Measurements from ENCODE around the gene NUCKS1.

NUCKS1 gene

DNA sequence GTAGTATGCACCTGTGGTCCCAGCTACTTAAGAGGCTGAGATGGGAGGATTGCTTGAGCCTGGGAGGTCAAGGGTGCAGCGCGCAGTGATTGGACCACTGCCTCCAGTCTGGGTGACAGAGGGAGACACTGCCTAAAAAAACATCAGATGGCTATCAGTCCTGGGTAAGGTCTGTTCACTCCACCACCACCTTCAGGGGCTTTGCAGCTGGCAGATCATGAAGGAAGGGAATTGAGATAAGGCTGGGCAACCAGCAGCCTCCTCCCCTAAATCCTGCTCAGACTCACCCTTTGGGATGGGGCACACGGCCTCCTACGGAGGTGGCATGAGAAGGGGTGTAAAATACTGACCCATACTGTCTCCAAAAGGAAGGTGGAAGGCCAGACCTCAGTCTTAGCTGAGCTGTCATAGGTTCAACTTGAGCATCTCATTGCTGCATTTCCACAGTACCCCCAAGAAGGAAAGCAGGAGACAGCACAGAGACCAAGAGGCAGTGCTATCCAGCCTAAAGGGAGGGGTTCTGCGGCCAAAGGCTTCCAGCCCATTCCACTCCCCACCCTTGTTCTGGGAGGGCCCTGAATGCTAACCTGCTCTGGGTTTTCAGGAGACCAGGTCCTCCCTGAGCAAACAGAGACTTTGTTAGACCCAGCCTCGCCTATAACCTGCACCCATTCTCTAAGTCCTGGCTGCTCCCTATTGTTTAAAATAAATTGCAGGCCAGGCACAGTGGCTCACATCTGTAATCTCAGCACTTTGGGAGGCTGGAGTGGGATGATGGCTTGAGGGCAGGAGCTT is 83.4 kb downstream of the NUCKS1 start:
- DNase-seq = no peak

DNA sequence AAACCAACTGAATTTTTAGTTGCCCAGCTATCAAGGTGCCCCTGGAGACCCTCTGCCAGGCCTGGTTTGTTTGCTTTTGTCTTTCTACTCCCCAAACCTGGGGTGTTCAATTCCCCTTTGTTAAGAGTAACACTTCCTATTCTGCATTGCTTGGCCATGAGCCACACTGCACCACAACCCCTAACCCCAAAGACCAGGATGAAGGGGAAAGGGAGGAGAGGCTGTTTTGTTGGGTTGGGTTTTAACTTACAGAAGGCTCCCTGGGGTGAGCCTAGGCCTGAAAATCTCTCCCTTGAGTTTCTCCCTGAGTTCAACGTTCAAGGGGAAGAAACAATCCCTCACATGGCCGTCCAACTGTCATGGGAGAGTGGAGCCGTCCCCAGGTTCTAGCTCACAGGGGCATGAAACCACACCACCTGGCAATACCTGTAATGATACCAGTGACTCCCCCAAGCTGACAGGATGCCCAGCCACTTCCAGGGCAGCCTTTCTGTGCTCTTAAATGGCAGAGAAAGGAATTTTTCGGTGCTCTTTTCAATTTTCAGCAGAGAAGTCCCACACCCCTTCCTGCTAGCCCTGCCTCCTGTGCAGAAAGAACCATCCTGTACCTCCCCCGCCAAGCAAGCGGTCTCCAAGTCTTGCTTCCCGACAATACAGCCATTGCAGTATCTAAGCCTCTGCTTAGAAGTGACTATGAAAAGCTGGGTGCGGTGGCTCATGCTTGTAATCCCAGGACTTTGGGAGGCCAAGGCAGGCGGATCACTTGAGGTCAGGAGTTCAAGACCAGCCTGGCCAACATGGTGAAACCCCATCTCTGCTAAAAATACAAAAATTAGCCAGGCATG is 84.6 kb downstream of the NUCKS1 start:
- DNase-seq = no peak

DNA sequence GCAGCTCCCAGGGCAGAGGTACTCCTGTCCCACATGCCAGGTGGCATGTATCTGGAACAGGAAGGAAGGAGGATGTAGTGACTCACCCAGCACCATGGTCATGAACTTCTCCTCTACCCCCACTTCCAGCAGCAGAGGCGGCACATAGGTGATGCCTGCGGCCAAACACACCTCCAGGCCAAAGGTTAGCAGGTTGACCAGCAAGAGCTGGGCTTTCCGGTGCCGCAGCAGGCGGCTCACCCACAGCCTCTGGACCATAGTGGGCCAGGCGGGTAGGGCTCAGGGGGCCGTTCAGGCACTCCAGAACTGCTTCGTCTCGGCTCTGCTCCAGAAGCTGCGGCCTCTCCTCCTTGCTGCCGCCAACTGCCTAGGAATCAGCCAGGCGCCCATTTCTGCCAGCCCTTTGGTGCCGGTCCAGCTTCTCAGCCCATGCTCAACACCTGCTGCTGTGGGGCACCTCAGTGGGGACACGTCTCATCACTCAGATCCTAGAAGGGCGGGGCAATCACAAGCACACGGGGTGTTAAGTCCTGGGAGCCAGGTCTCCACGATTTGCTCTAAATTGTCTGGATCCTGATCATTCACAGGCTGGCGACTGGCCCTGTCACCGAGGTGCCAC is 85.5 kb downstream of the NUCKS1 start:
- DNase-seq = no peak

DNA sequence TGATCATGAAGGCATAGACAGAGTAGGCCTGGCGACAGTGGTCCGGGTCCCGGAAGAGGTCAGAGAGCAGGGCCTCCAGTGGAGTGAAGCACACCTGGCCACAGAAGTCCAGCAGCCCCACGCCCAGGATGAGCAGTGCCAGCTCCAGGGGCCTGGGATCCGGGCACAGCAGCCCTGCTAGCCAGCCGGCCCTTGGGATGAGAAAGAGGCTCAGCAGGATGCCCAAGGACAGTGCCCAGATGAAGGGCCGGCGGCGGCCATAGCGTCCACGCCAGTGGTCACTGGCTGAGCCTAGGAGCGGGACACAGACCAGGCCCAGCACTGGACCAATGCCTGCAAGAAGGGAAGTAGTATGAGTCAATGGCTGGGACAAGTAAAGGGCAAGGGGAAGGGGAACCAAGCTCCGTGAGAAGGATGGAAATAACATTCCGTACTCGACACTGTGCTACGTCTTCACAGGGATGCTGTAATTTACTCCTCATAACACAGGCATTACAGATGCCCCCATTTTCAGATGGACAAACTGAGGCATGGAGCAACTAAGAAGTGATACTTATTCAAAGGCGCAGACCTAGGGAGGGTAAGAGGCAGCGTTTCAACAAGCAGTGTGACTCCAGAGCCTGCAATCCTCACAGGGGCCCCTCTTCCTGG is 86.6 kb downstream of the NUCKS1 start:
- no peak for DNase-seq
